A673 (cell line): ENCODE data around the gene ABCC5. TPM values are rescaled to one million over a fixed set of nuclear protein-coding genes. Genes with fewer than 3 reads are reported as not detected.

Experiments
- BruUV-seq: library from RNA; stranded (reverse); fragments of 400-500 nt; replicated peaks from 2 replicates; lab custom pipeline; 2021; lab: Mats Ljungman, UMichigan
- CTCF ChIA-PET: fragments of 300-600 bp; sonication (Branson Sonifier 250); formaldehyde crosslinking; loops from one replicate; lab custom pipeline; 2022; ENCODE audit warnings: antibody characterized with exemption; lab: Charles Lee
- POLR2A ChIA-PET: fragments of 300-600 bp; sonication (Branson Sonifier 250); formaldehyde crosslinking; loops from one replicate; lab custom pipeline; 2022; ENCODE audit warnings: antibody characterized with exemption; ENCODE audit not compliant: low non-redundant PET; lab: Charles Lee
- DNase-seq: peaks from one replicate; pipeline ENCODE4 v3.0.0-alpha.2; 2015; ENCODE audit warnings: low spot score
- H3K27ac ChIP-seq: fragments of 200-600 bp; sonication (generic); 2 replicates; pipeline ENCODE4 v1.5.1; 2016; ENCODE audit warnings: mixed run types, low read depth, mild to moderate bottlenecking, mixed read lengths, antibody characterized with exemption, low read length; ENCODE audit not compliant: poor library complexity, severe bottlenecking
- H3K27me3 ChIP-seq: fragments of 200-600 bp; sonication (generic); replicated peaks from 2 replicates; pipeline ENCODE4 v1.6.1; 2017; ENCODE audit warnings: mixed run types, low read depth, mild to moderate bottlenecking, mixed read lengths, antibody characterized with exemption, low read length; ENCODE audit not compliant: insufficient read depth, poor library complexity
- H3K36me3 ChIP-seq: fragments of 200-600 bp; sonication (generic); 2 replicates; pipeline ENCODE4 v1.6.1; 2016; ENCODE audit warnings: mixed run types, mild to moderate bottlenecking, mixed read lengths, antibody characterized with exemption, low read length; ENCODE audit not compliant: insufficient read depth, poor library complexity, severe bottlenecking
- H3K4me1 ChIP-seq: fragments of 200-600 bp; sonication (generic); 2 replicates; pipeline ENCODE4 v1.6.1; 2017; ENCODE audit warnings: mixed run types, mild to moderate bottlenecking, mixed read lengths, antibody characterized with exemption, low read length; ENCODE audit not compliant: insufficient read depth, poor library complexity, severe bottlenecking
- H3K4me3 ChIP-seq: fragments of 200-600 bp; sonication (generic); 2 replicates; pipeline ENCODE4 v1.5.1; 2016; ENCODE audit warnings: low read depth, mixed run types, mild to moderate bottlenecking, mixed read lengths, low read length; ENCODE audit not compliant: poor library complexity, severe bottlenecking
- H3K9me3 ChIP-seq: fragments of 200-600 bp; sonication (generic); 2 replicates; pipeline ENCODE4 v1.6.1; 2016; ENCODE audit warnings: mixed run types, low read depth, mild to moderate bottlenecking, mixed read lengths, antibody characterized with exemption, low read length; ENCODE audit not compliant: poor library complexity, severe bottlenecking
- EZH2 ChIP-seq: fragments of 200-600 bp; sonication (generic); IDR thresholded peaks from 2 replicates; pipeline ENCODE4 v1.6.1; 2017; ENCODE audit warnings: borderline replicate concordance, low read depth, mild to moderate bottlenecking, mixed read lengths, antibody characterized with exemption, low read length; ENCODE audit not compliant: poor library complexity, severe bottlenecking
- intact Hi-C: fragments of 100-400 bp; cut with micrococcal nuclease; formaldehyde crosslinking; loops from one replicate; pipeline ENCODE4 v1.10.0; 2022; ENCODE audit not compliant: unreplicated experiment
- total RNA-seq: library from RNA; stranded (reverse); gene quantifications from 2 replicates; pipeline ENCODE4 v1.2.3, GENCODE V29; 2021
- TF ChIP-seq, protein P1 (sequence below): fragments of 300-800, 200-600 bp; sonication (generic); conservative IDR thresholded peaks from 2 replicates; pipeline ENCODE4 v1.5.1; 2017; ENCODE audit warnings: low read depth, mild to moderate bottlenecking, antibody characterized with exemption, low read length, moderate library complexity, mixed read lengths

ABCC5 gene
- total RNA-seq, 1 experiment from 2014 or later: 32.0 TPM

DNA sequence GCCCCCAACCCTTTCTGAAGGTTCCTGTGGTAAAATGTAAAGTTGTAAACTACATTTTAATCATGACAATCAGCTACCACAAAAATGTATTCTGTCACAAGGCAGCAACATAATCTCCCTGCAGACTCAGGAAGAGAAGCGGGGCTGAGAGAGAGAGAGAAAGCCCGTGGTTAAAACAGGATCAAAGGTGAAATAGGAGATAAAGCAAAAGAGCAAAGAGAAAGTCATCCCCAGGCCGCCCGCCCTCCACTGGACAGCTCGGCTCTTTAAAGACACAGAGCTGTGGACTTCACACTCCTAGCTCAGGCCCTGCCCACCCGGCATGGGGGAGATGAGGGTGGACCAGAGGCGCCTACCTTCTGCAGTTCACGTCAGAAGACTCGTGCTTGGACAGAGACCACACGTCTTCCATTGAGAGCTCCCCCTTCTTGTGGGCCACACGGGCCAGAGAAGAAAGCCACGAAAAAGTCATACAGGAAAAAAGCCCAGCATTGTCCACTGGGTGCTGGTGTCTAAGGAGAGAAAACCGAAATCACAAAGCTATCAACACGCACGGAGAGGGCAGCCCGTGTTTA lies 29.4 kb downstream of the ABCC5 start:
- H3K4me3 ChIP-seq: no peak overlapping the region
- TF ChIP-seq, protein P1, sequence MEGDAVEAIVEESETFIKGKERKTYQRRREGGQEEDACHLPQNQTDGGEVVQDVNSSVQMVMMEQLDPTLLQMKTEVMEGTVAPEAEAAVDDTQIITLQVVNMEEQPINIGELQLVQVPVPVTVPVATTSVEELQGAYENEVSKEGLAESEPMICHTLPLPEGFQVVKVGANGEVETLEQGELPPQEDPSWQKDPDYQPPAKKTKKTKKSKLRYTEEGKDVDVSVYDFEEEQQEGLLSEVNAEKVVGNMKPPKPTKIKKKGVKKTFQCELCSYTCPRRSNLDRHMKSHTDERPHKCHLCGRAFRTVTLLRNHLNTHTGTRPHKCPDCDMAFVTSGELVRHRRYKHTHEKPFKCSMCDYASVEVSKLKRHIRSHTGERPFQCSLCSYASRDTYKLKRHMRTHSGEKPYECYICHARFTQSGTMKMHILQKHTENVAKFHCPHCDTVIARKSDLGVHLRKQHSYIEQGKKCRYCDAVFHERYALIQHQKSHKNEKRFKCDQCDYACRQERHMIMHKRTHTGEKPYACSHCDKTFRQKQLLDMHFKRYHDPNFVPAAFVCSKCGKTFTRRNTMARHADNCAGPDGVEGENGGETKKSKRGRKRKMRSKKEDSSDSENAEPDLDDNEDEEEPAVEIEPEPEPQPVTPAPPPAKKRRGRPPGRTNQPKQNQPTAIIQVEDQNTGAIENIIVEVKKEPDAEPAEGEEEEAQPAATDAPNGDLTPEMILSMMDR: no peak
- TF ChIP-seq EZH2: no peak
- intact Hi-C loops: no loop called here
- no peaks in the 10 kb centered on the region for H3K9me3 ChIP-seq
- POLR2A ChIA-PET: no interaction called here
- no peaks in the 10 kb centered on the region for H3K4me1 ChIP-seq
- DNase-seq: no peak
- no peak overlapping the region for H3K27ac ChIP-seq
- H3K36me3 ChIP-seq: peaks cover 6% of the 10 kb centered on the region
- CTCF ChIA-PET: no interaction called here
- no peaks in the 10 kb centered on the region for H3K27me3 ChIP-seq
- no TSS peak for BruUV-seq

DNA sequence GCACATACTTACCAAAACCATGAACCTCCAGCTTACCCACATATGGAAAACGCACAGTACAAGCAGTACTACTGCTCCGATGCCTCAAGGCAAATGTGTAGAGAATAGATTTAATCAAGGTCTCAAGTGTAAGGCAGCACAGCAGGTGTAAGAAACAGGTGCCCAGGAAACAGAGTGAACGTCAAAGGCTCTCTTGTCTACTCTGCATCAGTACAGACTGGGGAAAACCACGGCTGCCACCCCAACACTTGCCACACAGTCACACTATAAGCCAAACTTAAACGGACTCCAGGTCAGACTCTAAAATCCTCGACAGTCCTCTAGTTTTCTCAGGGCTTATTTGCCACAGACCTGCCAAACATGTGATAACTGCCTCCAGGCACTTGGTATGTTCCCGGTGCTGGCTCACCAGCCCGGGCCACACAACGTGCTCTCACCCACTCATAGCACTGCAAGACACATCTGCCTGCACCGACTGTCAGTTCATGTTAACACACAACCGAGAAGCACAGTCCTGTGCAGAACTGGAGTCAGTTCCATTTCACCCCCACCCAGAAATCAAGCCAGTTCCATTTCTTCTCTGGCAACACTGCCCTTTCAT lies 30.6 kb downstream of the ABCC5 start:
- H3K9me3 ChIP-seq: no peaks in the 10 kb centered on the region
- CTCF ChIA-PET: no interaction called here
- no TSS peak for BruUV-seq
- DNase-seq: no peak
- POLR2A ChIA-PET: no interaction called here
- TF ChIP-seq EZH2: no peak
- TF ChIP-seq, protein P1: no peak
- H3K27ac ChIP-seq: no peak overlapping the region
- intact Hi-C loops: no loop called here
- H3K36me3 ChIP-seq: peaks cover 6% of the 10 kb centered on the region
- H3K4me3 ChIP-seq: no peak overlapping the region
- peaks cover 3% of the 10 kb centered on the region for H3K4me1 ChIP-seq
- no peaks in the 10 kb centered on the region for H3K27me3 ChIP-seq

DNA sequence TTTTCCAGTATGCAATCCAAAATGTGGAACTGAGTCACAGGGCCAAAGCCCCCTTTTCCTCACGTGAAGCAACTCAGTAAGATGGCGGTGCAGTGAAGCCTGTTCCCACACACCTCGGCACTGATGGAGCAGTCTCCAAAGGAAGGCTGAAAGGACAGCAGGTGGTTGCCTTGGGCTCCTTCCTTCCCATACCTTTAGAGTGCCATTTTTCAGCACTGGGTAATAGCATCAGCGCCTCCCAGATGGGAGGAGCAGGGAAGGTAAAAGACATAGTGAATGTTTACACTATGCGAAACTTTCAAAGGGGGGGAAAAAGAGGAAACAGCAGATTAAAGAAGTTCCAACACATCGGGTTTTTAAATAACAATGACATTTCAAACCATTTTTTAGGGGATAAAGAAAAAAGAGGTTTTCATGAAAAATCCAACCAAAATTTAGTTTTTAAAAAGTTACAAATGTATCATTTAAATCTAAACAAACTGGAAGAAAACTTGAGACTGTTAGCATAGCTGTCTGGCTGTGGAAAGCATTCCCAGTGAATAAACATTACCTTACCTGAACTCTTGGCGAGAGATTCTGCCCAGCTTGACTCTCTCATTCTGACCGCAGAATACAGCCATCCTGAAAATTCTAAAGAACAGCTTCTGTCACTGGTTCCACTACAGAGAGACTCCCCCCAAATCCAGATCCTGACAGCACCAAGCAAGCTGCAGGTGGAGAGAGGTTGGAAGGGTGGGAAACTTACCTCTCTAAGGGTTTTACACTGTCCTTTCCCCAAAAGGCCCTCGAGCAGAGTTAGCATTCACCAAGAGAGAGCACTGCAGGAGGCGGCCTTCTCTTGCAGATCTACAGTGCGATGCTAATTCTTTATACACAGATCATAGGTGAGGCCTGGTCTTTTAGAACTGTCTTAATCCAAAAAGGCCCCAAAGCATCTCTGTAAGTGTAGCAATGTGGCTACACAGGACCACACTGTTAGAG lies 32.6 kb downstream of the ABCC5 start:
- Histone ChIP-seq H3K27me3 (no peaks in the 10 kb centered on the region), H3K36me3 (peaks cover 6% of the 10 kb centered on the region), H3K4me1 (peaks cover 8% of the 10 kb centered on the region), H3K27ac (no peak overlapping the region), H3K4me3 (no peak overlapping the region), H3K9me3 (no peaks in the 10 kb centered on the region)
- ChIA-PET POLR2A (no interaction called here), CTCF (no interaction called here)
- intact Hi-C loops: no loop called here
- no peak for TF ChIP-seq EZH2
- TF ChIP-seq, protein P1: no peak
- DNase-seq: no peak
- no TSS peak for BruUV-seq
